HG02943 (cell line): ENCODE measurements around the gene DENND1B.

ENCODE experiments used
- ATAC-seq: cut with Tn5 transposase; IDR thresholded peaks from one replicate; pipeline ENCODE4 v1.9.1; 2021; ENCODE audit warnings: mild to moderate bottlenecking, low read depth, moderate library complexity; ENCODE audit not compliant: unreplicated experiment

The DENND1B gene

GRCh38 chr1:197649188-197649587 is 126.1 kb downstream of the DENND1B start:
- ATAC-seq, result no peak

DNA sequence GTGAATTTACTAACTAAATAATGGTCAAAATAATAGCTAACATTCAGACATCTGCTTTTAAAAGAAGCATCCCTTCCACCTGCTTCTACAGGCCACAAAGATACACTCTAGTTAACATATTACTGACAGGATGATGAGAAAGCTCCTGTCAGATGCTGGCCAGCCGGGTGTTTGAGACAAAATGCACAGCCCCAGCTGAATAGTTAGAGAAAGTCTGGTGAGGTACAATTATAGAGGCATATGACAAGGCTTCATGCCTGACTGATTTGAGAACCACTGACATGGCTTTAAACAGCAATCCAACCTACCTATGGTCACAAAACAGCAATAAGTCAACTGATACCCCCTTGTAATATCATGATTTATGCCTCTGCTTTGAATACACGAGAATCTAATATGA is 137.0 kb downstream of the DENND1B start:
- no peak for ATAC-seq

- no peak for ATAC-seq
Observed at GRCh38 chr1:197637406-197637805, 137.9 kb downstream of the DENND1B start.

DNA sequence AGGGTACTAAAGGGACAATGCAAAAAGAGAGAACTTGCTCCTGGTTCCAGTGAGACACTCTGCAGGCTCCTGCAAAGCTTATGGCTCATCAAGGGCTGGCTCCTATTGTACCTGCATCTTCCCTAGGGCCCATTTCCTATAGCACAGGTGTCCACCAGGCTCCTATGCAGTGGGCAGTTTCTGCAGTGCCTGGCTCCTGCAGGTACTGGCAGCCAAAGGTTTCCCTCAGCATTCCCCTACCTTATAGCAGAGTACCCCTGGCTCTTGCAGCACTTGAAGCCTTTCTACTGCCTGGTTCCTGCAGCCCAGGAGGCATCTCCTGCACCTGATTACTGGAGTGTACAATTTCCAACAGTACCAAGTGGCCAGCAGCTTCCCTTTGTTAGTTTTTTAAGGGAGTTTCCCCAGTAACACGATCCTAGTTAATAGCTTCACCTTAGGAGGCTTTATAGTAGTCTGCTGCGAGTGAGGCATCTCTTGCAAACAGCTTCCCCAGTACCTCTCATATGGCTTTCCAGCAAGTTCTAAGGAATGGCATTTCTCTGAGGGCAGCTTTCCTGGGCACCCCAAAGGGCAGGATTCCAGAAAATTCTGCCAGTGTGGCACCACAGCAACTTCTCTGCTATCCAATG is 141.7 kb downstream of the DENND1B start:
- no peak for ATAC-seq

GRCh38 chr1:197632651-197633050 is 142.6 kb downstream of the DENND1B start:
- ATAC-seq, result no peak

- no peak for ATAC-seq
Observed at GRCh38 chr1:197632005-197632404, 143.3 kb downstream of the DENND1B start.

- no peak for ATAC-seq
Observed at GRCh38 chr1:197622371-197622770, 152.9 kb downstream of the DENND1B start.

GRCh38 chr1:197621761-197622160 is 153.5 kb downstream of the DENND1B start:
- ATAC-seq, result no peak

DNA sequence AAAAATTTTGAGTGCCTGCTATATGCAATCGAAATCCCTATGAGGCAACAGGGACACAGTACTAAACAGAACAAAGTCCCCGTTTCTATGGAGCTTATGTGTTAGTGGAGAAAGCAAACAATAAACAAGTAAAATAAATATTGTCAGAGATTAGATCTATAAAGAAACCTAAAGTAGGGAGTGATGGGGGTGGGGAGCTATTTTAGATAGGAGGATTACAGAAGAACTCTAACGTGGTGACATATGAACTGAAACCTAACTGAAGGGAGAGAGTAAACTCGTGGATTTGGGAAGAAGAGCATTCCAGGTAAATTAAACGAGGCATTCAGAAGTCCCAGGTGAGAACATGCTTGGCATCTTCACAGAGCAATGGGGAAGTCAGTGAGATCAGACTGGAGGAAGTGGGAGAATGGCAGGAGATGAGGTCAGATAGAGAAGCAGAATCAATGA is 154.5 kb downstream of the DENND1B start:
- no peak for ATAC-seq

GRCh38 chr1:197619008-197619640 is 156.2 kb downstream of the DENND1B start:
- no peak for ATAC-seq

DNA sequence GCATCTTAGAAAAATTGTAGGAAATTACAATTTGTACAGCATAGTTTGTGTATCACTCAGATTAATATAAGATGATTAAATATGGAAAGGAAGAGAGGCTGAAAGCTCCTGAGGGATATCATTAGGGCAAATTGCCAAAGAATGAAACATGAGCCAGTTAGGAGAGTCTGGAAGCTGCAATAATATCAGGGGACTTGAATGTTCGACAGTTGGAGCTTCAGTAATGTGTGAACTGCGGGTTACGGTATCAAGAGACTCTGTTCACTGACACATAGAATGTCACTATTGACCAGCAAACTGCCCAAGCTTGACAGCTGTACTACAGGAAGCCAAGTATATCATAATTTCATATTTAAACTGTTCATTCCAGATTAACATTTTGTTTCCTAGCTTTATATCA is 157.2 kb downstream of the DENND1B start:
- no peak for ATAC-seq

DNA sequence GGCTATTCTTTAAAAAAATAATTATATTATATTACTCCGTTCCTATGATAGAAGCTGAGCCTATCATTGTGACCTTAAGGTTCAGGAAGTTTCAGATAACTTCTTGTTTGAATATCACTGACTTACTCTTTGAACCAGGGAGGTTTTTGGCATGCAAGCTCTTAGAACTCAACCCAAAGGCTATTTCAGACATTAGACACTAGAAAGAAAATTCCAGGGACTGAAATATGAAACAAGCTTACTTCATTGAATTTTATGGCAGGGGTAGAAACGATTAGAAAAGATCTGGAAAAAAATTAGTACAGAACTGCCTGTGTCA is 159.6 kb downstream of the DENND1B start:
- ATAC-seq, result no peak

GRCh38 chr1:197614916-197615692 is 160.2 kb downstream of the DENND1B start:
- no peak for ATAC-seq

DNA sequence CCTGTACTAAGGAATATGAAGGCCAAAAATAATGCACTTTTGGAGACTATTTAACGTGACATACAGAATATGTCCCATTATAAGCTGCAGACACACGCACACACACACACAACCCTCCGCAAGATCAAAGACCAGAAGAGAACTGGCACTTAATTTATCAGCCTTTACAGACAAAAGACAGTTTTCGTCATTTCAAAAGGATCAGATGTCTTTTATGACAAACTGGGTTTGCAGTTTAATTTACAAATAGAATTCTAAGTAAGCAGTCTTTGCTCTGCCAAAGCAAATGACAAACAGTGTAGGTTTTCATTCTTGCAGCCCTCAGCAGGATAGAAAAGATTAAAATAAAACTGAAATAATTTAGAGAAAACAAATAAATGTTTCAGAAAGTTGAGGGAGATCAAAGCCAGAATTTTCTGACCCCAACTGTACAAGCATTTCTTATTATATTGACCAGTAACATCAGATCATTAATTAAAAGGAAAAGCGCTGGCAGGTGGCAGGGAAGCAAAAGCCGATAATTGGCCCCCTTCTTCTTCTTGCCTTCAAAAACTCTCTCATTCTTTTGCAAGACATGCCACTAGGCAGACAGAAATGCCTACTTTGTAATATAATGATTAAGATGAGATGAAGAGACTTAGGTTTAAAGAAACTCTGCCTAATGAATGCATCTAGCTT is 169.0 kb downstream of the DENND1B start:
- ATAC-seq, result no peak

GRCh38 chr1:197604302-197604701 is 171.0 kb downstream of the DENND1B start:
- ATAC-seq, result no peak

- ATAC-seq, result no peak
Observed at GRCh38 chr1:197600751-197601150, 174.5 kb downstream of the DENND1B start.

- no peak for ATAC-seq
Observed at GRCh38 chr1:197599789-197600188, 175.5 kb downstream of the DENND1B start.

DNA sequence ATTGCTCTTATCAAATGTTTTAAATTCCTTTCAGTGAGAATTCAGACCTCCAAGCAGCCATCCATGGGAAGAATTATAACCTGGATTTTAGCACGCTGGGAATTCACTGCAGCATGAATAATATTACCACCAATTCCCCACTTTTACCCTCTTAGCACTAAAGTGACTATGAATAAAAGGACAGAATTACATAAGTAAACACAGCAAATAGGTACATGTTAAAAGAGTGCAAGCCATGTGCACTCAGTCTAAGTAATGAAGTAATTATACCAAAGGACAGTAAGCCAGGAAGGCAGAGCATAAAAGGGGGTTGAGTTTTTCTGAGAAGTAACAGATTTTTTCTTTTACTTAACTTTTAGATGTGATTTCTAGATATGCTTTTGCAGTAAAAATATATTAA is 176.3 kb downstream of the DENND1B start:
- ATAC-seq, result no peak

GRCh38 chr1:197595304-197595904 is 179.9 kb downstream of the DENND1B start:
- ATAC-seq, result no peak

DNA sequence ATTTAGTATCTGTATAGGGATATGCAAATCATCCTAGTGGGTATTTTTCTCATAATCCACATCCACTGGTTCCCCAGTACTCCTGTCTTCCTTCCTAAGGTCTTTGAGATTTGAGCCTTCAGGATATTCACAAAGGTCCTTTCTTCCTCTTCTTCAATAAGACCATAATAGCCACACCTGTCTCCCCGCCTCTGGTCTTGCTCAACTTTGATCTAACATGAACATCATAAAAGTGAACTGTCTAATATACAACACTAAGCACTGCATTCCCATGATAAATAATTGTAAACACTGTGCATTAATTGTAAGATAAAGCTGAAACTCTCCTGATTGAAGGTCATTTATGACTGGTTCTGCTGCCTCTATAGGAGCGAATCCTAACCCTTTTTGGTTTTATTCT is 184.6 kb downstream of the DENND1B start:
- ATAC-seq, result no peak

- no peak for ATAC-seq
Observed at GRCh38 chr1:197585809-197586208, 189.5 kb downstream of the DENND1B start.
